Stimulated activated CD8-positive, alpha-beta memory T cell treated with anti-CD3 and anti-CD28 coated beads, Interleukin-7, amount 100 ng/mL, for 24 hours (primary cell): ENCODE measurements around the gene ZNF333.
"Not testable (repeated sequence)": the region's sequence is repeated elsewhere in the genome, so short reads cannot be mapped to it uniquely, and the experiment has no call there.

Source experiments
- DNase-seq: peaks from one replicate; pipeline ENCODE4 v3.0.0-alpha.2; 2020; ENCODE audit warnings: low read depth

The ZNF333 gene

GRCh38 chr19:14699641-14700040 lies 9.8 kb downstream of the ZNF333 start:
- no peak for DNase-seq

- no peak for DNase-seq
Observed at GRCh38 chr19:14700711-14701375, 11.0 kb downstream of the ZNF333 start.

GRCh38 chr19:14703833-14704232 lies 14.0 kb downstream of the ZNF333 start:
- DNase-seq, result no peak

GRCh38 chr19:14704450-14704849 lies 14.6 kb downstream of the ZNF333 start:
- DNase-seq, result no peak

GRCh38 chr19:14715841-14716240 lies 26.0 kb downstream of the ZNF333 start:
- no peak for DNase-seq

GRCh38 chr19:14718522-14719116 lies 28.8 kb downstream of the ZNF333 start:
- no peak for DNase-seq

GRCh38 chr19:14719162-14719561 lies 29.3 kb downstream of the ZNF333 start:
- DNase-seq, result no peak

- no peak for DNase-seq
Observed at GRCh38 chr19:14722127-14722526, 32.3 kb downstream of the ZNF333 start.

GRCh38 chr19:14728595-14728994 lies 38.7 kb downstream of the ZNF333 start:
- no peak for DNase-seq

GRCh38 chr19:14731200-14731599 lies 41.4 kb downstream of the ZNF333 start:
- DNase-seq, result no peak

- DNase-seq, result no peak
Observed at GRCh38 chr19:14732510-14732909, 42.7 kb downstream of the ZNF333 start.

GRCh38 chr19:14733574-14733973 lies 43.7 kb downstream of the ZNF333 start:
- no peak for DNase-seq

GRCh38 chr19:14735915-14736314 lies 46.1 kb downstream of the ZNF333 start:
- no peak for DNase-seq

- DNase-seq, result no peak
Observed at GRCh38 chr19:14746886-14747285, 57.0 kb downstream of the ZNF333 start.

- DNase-seq, result no peak
Observed at GRCh38 chr19:14748601-14749000, 58.8 kb downstream of the ZNF333 start.

- no peak for DNase-seq
Observed at GRCh38 chr19:14758816-14759215, 69.0 kb downstream of the ZNF333 start.

- DNase-seq, result no peak
Observed at GRCh38 chr19:14761607-14762006, 71.8 kb downstream of the ZNF333 start.

- no peak for DNase-seq
Observed at GRCh38 chr19:14762111-14762510, 72.3 kb downstream of the ZNF333 start.

GRCh38 chr19:14763497-14764145 lies 73.8 kb downstream of the ZNF333 start:
- DNase-seq, result no peak

GRCh38 chr19:14764401-14764800 lies 74.6 kb downstream of the ZNF333 start:
- DNase-seq, result no peak

- not testable (repeated sequence) for DNase-seq
Observed at GRCh38 chr19:14765403-14765802, 75.6 kb downstream of the ZNF333 start.

GRCh38 chr19:14765841-14766240 lies 76.0 kb downstream of the ZNF333 start:
- DNase-seq, result not testable (repeated sequence)

- DNase-seq, result no peak
Observed at GRCh38 chr19:14767466-14767971, 77.7 kb downstream of the ZNF333 start.
